ENCODE results near the gene LGALSL.
A peak's percentile ranks its signal among the peaks of the same experiment; 100 is the strongest.

The LGALSL gene

DNA sequence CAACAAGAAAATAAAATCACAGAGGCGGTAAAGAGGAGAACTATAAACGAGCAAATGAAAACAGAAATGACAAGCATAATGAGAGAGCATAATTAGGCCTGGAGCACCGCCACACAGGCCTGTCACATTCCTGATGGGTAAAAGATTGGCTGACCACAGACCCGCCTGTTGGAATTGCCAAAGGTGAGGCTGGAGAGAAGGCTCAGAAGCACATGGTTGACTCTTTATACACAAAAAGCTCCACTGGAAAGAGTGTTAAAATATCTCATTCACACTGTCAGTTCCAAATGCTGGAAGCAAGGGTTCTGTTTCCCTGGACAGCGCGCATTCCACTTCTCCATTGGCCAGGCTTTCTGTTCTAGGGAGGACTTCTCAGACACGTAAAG lies 5.9 kb upstream of the LGALSL start:
- no peak for DNase-seq (ENCODE audit: low spot score)
- H3K4ac ChIP-seq (ENCODE audit: low read length) = no peak overlapping the region
- no peak overlapping the region for H3K27ac ChIP-seq (replicated peaks; ENCODE audit: low read length)

GRCh38 chr2:64451051-64451450 lies 2.9 kb upstream of the LGALSL start:
- Histone ChIP-seq H2BK5ac (ENCODE audit: low read length) (no peak overlapping the region), H3K79me1 (ENCODE audit: low read depth, low read length) (peaks cover 2% of the 10 kb centered on the region), H3K9ac (ENCODE audit: low read depth, low read length, poor library complexity) (no peak overlapping the region), H3K23ac (ENCODE audit: low read depth, low read length, poor library complexity) (no peak overlapping the region), H2BK120ac (ENCODE audit: low read depth, low read length) (no peak overlapping the region), H3K27ac (replicated peaks; ENCODE audit: low read length) (no peak overlapping the region), H3K18ac (ENCODE audit: low read length) (no peak overlapping the region), H3K4me1 (ENCODE audit: control insufficient read depth in 2 of 2, insufficient read depth in 1 of 2, low read depth in 1 of 2, low read length in 2 of 2) (peaks cover 5 to 10% of the 10 kb centered on the region in 2 donors), H3K36me3 (replicated peaks in 1 of 2; ENCODE audit: control insufficient read depth in 2 of 2, insufficient read depth in 2 of 2, low read length in 2 of 2) (peaks cover 1 to 7% of the 10 kb centered on the region in 2 donors), H2AK5ac (ENCODE audit: low read depth, low read length) (no peak overlapping the region), H3K4me2 (ENCODE audit: insufficient read depth, low read length, poor library complexity, severe bottlenecking) (no peak overlapping the region), H3K9me3 (replicated peaks in 1 of 2; ENCODE audit: control insufficient read depth in 2 of 2, insufficient read depth in 1 of 2, low read depth in 1 of 2, low read length in 2 of 2) (no peaks in the 10 kb centered on the region), H2AFZ (ENCODE audit: low read length) (no peak overlapping the region), H2BK12ac (ENCODE audit: low read length) (no peak overlapping the region), H4K8ac (ENCODE audit: low read depth, low read length) (no peak overlapping the region), H4K91ac (ENCODE audit: low read depth, low read length, poor library complexity) (no peak overlapping the region), H2BK15ac (ENCODE audit: low read length) (no peak overlapping the region), H3K4ac (ENCODE audit: low read length) (no peak overlapping the region), H3K27me3 (ENCODE audit: control insufficient read depth in 3 of 3, insufficient read depth in 3 of 3, low read depth in 1 of 3, low read length in 3 of 3) (no peaks in the 10 kb centered on the region), H3K14ac (ENCODE audit: low read length) (no peak overlapping the region), H3K4me3 (ENCODE audit: low read length in 2 of 2) (no peak overlapping the region)
- no peak for DNase-seq (ENCODE audit: low spot score)
- WGBS, 2 donors (ENCODE audit: extremely low coverage in 2 of 2, insufficient read length in 2 of 2, insufficient replicate concordance in 1 of 2) = no CpG with 5 or more reads among the region's 2 CpGs

More for the DNA sequence above, 5.9 kb upstream of the LGALSL start:
- no peak overlapping the region for H4K91ac ChIP-seq (ENCODE audit: low read depth, low read length, poor library complexity)
- no peak overlapping the region for H3K14ac ChIP-seq (ENCODE audit: low read length)
- H2BK5ac ChIP-seq (ENCODE audit: low read length) = no peak overlapping the region
- no peaks in the 10 kb centered on the region for H3K79me1 ChIP-seq (ENCODE audit: low read depth, low read length)
- no peak overlapping the region for H2AK5ac ChIP-seq (ENCODE audit: low read depth, low read length)
- no peak overlapping the region for H4K8ac ChIP-seq (ENCODE audit: low read depth, low read length)
- H2AFZ ChIP-seq (ENCODE audit: low read length) = no peak overlapping the region
- H3K9ac ChIP-seq (ENCODE audit: low read depth, low read length, poor library complexity) = no peak overlapping the region
- H3K4me3 ChIP-seq (ENCODE audit: low read length in 2 of 2) = no peak overlapping the region
- H3K4me2 ChIP-seq (ENCODE audit: insufficient read depth, low read length, poor library complexity, severe bottlenecking) = no peak overlapping the region
- H3K27me3 ChIP-seq (ENCODE audit: control insufficient read depth in 3 of 3, insufficient read depth in 3 of 3, low read depth in 1 of 3, low read length in 3 of 3) = no peaks in the 10 kb centered on the region
- no peaks in the 10 kb centered on the region for H3K36me3 ChIP-seq (replicated peaks in 1 of 2; ENCODE audit: control insufficient read depth in 2 of 2, insufficient read depth in 2 of 2, low read length in 2 of 2)
- no peak overlapping the region for H2BK15ac ChIP-seq (ENCODE audit: low read length)
- no peak overlapping the region for H2BK120ac ChIP-seq (ENCODE audit: low read depth, low read length)
- no peak overlapping the region for H3K18ac ChIP-seq (ENCODE audit: low read length)
- H3K4me1 ChIP-seq (ENCODE audit: control insufficient read depth in 2 of 2, insufficient read depth in 1 of 2, low read depth in 1 of 2, low read length in 2 of 2) = peaks cover 0 to 5% of the 10 kb centered on the region in 2 donors
- WGBS, 2 donors (ENCODE audit: extremely low coverage in 2 of 2, insufficient read length in 2 of 2, insufficient replicate concordance in 1 of 2) = no CpG with 5 or more reads among the region's 7 CpGs
- no peak overlapping the region for H3K23ac ChIP-seq (ENCODE audit: low read depth, low read length, poor library complexity)
- H2BK12ac ChIP-seq (ENCODE audit: low read length) = no peak overlapping the region
- no peaks in the 10 kb centered on the region for H3K9me3 ChIP-seq (replicated peaks in 1 of 2; ENCODE audit: control insufficient read depth in 2 of 2, insufficient read depth in 1 of 2, low read depth in 1 of 2, low read length in 2 of 2)

DNA sequence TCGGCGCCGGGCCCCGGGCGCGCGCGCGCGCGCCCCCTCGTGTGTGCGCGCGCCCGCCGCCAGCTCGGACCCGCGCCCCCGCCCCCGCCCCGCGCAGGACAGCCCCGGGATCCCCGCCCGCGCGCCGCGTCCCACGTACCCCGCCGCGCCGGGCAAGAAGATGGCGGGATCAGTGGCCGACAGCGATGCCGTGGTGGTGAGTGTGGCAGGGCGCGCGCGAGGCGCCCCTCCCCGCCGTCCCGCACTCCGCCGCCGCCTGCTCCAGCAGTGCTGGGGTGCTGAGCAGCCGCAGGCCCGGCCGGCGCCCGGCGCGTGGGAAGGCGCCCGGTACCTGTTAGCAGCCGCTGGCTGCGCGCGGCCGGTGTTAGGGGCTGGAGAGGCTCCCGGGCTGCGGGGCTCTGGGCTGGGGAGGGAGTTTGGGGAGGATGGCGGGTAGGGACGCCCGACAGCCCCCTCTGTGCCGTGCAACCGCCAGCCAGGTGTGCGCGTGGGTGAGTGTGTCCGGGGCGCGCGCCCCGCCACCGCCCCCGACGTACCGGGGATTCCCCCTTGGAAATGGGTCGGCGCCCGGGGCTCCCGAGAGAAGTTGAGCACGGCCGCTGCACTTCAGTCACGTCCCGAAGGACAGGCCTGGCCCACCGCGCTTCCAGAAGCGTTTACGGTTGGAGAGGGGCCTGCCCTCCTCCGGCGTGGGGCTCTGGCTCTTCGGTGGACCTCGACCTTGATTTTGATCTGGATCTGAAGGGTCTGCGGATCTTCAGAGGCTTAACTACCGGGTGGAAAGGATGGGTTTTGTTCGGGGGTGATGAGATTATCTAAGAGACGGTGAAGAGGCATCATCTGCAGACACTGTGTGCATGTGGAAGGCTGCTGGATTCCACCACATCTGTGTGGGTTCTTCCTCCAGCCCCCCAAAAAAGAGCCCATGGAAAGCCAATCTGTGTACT lies 697 bp downstream of the LGALSL start:
- Histone ChIP-seq H3K27ac (replicated peaks; ENCODE audit: low read length) (peak overlapping the region; percentile 95), H2AFZ (ENCODE audit: low read length) (peak overlapping the region; percentile 96)

GRCh38 chr2:64455545-64455944 lies 1.6 kb downstream of the LGALSL start:
- peak overlapping the region; percentile 87 for H3K4me2 ChIP-seq (ENCODE audit: insufficient read depth, low read length, poor library complexity, severe bottlenecking)
- peaks cover 2% of the 10 kb centered on the region for H3K79me1 ChIP-seq (ENCODE audit: low read depth, low read length)
- no peak for DNase-seq (ENCODE audit: low spot score)
- H3K9me3 ChIP-seq (replicated peaks in 1 of 2; ENCODE audit: control insufficient read depth in 2 of 2, insufficient read depth in 1 of 2, low read depth in 1 of 2, low read length in 2 of 2) = no peaks in the 10 kb centered on the region
- peaks cover 5 to 7% of the 10 kb centered on the region in 2 donors for H3K4me1 ChIP-seq (ENCODE audit: control insufficient read depth in 2 of 2, insufficient read depth in 1 of 2, low read depth in 1 of 2, low read length in 2 of 2)
- no peak overlapping the region for H2BK12ac ChIP-seq (ENCODE audit: low read length)
- no peak overlapping the region for H2AK5ac ChIP-seq (ENCODE audit: low read depth, low read length)
- no peaks in the 10 kb centered on the region for H3K27me3 ChIP-seq (ENCODE audit: control insufficient read depth in 3 of 3, insufficient read depth in 3 of 3, low read depth in 1 of 3, low read length in 3 of 3)
- H2BK120ac ChIP-seq (ENCODE audit: low read depth, low read length) = no peak overlapping the region
- H4K8ac ChIP-seq (ENCODE audit: low read depth, low read length) = no peak overlapping the region
- no peak overlapping the region for H4K91ac ChIP-seq (ENCODE audit: low read depth, low read length, poor library complexity)
- H3K18ac ChIP-seq (ENCODE audit: low read length) = no peak overlapping the region
- no CpG with 5 or more reads among the region's 2 CpGs for WGBS, 2 donors (ENCODE audit: extremely low coverage in 2 of 2, insufficient read length in 2 of 2, insufficient replicate concordance in 1 of 2)
- peaks cover 14 to 52% of the 10 kb centered on the region in 2 donors for H3K36me3 ChIP-seq (replicated peaks in 1 of 2; ENCODE audit: control insufficient read depth in 2 of 2, insufficient read depth in 2 of 2, low read length in 2 of 2)
- no peak overlapping the region for H2BK5ac ChIP-seq (ENCODE audit: low read length)
- H3K9ac ChIP-seq (ENCODE audit: low read depth, low read length, poor library complexity) = no peak overlapping the region
- no peak overlapping the region for H3K27ac ChIP-seq (replicated peaks; ENCODE audit: low read length)
- no peak overlapping the region for H3K23ac ChIP-seq (ENCODE audit: low read depth, low read length, poor library complexity)
- no peak overlapping the region for H3K4ac ChIP-seq (ENCODE audit: low read length)
- no peak overlapping the region for H3K14ac ChIP-seq (ENCODE audit: low read length)
- no peak overlapping the region for H2BK15ac ChIP-seq (ENCODE audit: low read length)
- H2AFZ ChIP-seq (ENCODE audit: low read length) = no peak overlapping the region
- peak overlapping the region; percentile 56 to 67 for H3K4me3 ChIP-seq (ENCODE audit: low read length in 2 of 2)

More for the DNA sequence above, 697 bp downstream of the LGALSL start:
- Histone ChIP-seq H4K8ac (ENCODE audit: low read depth, low read length) (no peak overlapping the region), H3K79me1 (ENCODE audit: low read depth, low read length) (peaks cover 2% of the 10 kb centered on the region), H3K36me3 (replicated peaks in 1 of 2; ENCODE audit: control insufficient read depth in 2 of 2, insufficient read depth in 2 of 2, low read length in 2 of 2) (peaks cover 14 to 43% of the 10 kb centered on the region in 2 donors), H2BK12ac (ENCODE audit: low read length) (peak overlapping the region; percentile 78), H3K23ac (ENCODE audit: low read depth, low read length, poor library complexity) (peak overlapping the region; percentile 76), H3K9me3 (replicated peaks in 1 of 2; ENCODE audit: control insufficient read depth in 2 of 2, insufficient read depth in 1 of 2, low read depth in 1 of 2, low read length in 2 of 2) (no peaks in the 10 kb centered on the region), H3K9ac (ENCODE audit: low read depth, low read length, poor library complexity) (peak overlapping the region; percentile 91), H2BK120ac (ENCODE audit: low read depth, low read length) (peak overlapping the region; percentile 90), H3K4me1 (ENCODE audit: control insufficient read depth in 2 of 2, insufficient read depth in 1 of 2, low read depth in 1 of 2, low read length in 2 of 2) (peaks cover 5 to 7% of the 10 kb centered on the region in 2 donors), H3K4ac (ENCODE audit: low read length) (no peak overlapping the region), H3K18ac (ENCODE audit: low read length) (peak overlapping the region; percentile 98), H2BK5ac (ENCODE audit: low read length) (peak overlapping the region; percentile 98), H3K4me2 (ENCODE audit: insufficient read depth, low read length, poor library complexity, severe bottlenecking) (peak overlapping the region; percentile 87), H3K27me3 (ENCODE audit: control insufficient read depth in 3 of 3, insufficient read depth in 3 of 3, low read depth in 1 of 3, low read length in 3 of 3) (no peaks in the 10 kb centered on the region), H2BK15ac (ENCODE audit: low read length) (peak overlapping the region; percentile 15), H4K91ac (ENCODE audit: low read depth, low read length, poor library complexity) (no peak overlapping the region), H3K14ac (ENCODE audit: low read length) (peak overlapping the region; percentile 73), H2AK5ac (ENCODE audit: low read depth, low read length) (no peak overlapping the region), H3K4me3 (ENCODE audit: low read length in 2 of 2) (peak overlapping the region; percentile 67 to 98)
- DNase-seq (ENCODE audit: low spot score) = peak; percentile 58
- no CpG with 5 or more reads among the region's 103 CpGs for WGBS, 2 donors (ENCODE audit: extremely low coverage in 2 of 2, insufficient read length in 2 of 2, insufficient replicate concordance in 1 of 2)
